DMS 273 (cell line): ENCODE data around the gene FHAD1.
"Not testable (repeated sequence)": the region's sequence is repeated elsewhere in the genome, so short reads cannot be mapped to it uniquely, and the experiment has no call there.

Source experiments
- DNase-seq: peaks from one replicate; lab custom pipeline; 2025; ENCODE audit not compliant: unreplicated experiment; lab: John Stamatoyannopoulos, UW

FHAD1 gene

GRCh38 chr1:15362096-15362736, 115.2 kb downstream of the FHAD1 start:
- DNase-seq, result no peak

GRCh38 chr1:15362737-15363128, 115.7 kb downstream of the FHAD1 start:
- no peak for DNase-seq

- DNase-seq, result peak; percentile 25
Measured at GRCh38 chr1:15364740-15365139, 117.7 kb downstream of the FHAD1 start.

- DNase-seq, result no peak
Measured at GRCh38 chr1:15368888-15369287, 121.9 kb downstream of the FHAD1 start.

GRCh38 chr1:15370268-15370667, 123.2 kb downstream of the FHAD1 start:
- DNase-seq, result no peak

GRCh38 chr1:15370781-15371520, 123.9 kb downstream of the FHAD1 start:
- no peak for DNase-seq

GRCh38 chr1:15371610-15372545, 124.9 kb downstream of the FHAD1 start:
- DNase-seq, result no peak

- DNase-seq, result no peak
Measured at GRCh38 chr1:15378729-15379128, 131.7 kb downstream of the FHAD1 start.

GRCh38 chr1:15379151-15379550, 132.1 kb downstream of the FHAD1 start:
- not testable (repeated sequence) for DNase-seq

GRCh38 chr1:15380601-15381508, 133.8 kb downstream of the FHAD1 start:
- no peak for DNase-seq

GRCh38 chr1:15381805-15382204, 134.8 kb downstream of the FHAD1 start:
- DNase-seq, result no peak

GRCh38 chr1:15382601-15383518, 135.8 kb downstream of the FHAD1 start:
- no peak for DNase-seq

- DNase-seq, result no peak
Measured at GRCh38 chr1:15383810-15384209, 136.8 kb downstream of the FHAD1 start.

- DNase-seq, result peak; percentile 42
Measured at GRCh38 chr1:15384301-15384901, 137.4 kb downstream of the FHAD1 start.

GRCh38 chr1:15385420-15385819, 138.4 kb downstream of the FHAD1 start:
- no peak for DNase-seq

GRCh38 chr1:15386164-15386749, 139.2 kb downstream of the FHAD1 start:
- no peak for DNase-seq

- DNase-seq, result no peak
Measured at GRCh38 chr1:15388201-15388880, 141.3 kb downstream of the FHAD1 start.

- DNase-seq, result not testable (repeated sequence)
Measured at GRCh38 chr1:15389828-15390227, 142.8 kb downstream of the FHAD1 start.
